Breast epithelium (tissue), 3 donors: ENCODE results near the gene AHNAK.

Experiments used
- POLR2A ChIP-seq: fragments of 450-650 bp; IDR thresholded peaks from one replicate; pipeline ENCODE4 v1.6.1; 2016; ENCODE audit warnings: antibody characterized with exemption, mild to moderate bottlenecking, moderate library complexity
- TF ChIP-seq, protein P1 (sequence below), 3 donors: fragments of 450-650 bp; IDR thresholded peaks; one replicate each; pipeline ENCODE4 v1.5.1; 2016 to 2017; ENCODE audit warnings: antibody characterized with exemption in 3 of 3, mild to moderate bottlenecking in 3 of 3, moderate library complexity in 3 of 3

DNA sequence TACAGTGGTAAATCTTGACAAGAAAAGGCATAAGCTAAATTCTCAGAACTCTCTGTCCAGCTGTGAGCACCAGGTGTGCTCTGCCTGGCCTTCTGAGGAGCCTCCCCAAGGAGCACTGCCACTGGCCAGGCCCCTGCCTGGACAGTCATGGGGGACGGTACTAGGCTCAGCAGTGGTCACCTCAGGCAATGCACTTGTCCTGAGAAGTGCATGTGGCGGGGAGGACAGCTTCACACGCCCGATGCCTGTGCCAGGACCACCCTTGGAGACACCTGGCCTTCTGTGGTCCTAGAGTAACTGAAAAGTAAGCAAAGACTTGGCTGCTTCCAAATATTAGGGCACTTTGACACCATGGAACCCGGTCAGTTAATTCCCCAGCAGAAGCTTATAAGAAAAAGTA, 156.4 kb downstream of the AHNAK start:
- TF ChIP-seq, protein P1, sequence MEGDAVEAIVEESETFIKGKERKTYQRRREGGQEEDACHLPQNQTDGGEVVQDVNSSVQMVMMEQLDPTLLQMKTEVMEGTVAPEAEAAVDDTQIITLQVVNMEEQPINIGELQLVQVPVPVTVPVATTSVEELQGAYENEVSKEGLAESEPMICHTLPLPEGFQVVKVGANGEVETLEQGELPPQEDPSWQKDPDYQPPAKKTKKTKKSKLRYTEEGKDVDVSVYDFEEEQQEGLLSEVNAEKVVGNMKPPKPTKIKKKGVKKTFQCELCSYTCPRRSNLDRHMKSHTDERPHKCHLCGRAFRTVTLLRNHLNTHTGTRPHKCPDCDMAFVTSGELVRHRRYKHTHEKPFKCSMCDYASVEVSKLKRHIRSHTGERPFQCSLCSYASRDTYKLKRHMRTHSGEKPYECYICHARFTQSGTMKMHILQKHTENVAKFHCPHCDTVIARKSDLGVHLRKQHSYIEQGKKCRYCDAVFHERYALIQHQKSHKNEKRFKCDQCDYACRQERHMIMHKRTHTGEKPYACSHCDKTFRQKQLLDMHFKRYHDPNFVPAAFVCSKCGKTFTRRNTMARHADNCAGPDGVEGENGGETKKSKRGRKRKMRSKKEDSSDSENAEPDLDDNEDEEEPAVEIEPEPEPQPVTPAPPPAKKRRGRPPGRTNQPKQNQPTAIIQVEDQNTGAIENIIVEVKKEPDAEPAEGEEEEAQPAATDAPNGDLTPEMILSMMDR (IDR thresholded peaks at IDR 0.05): no peak
- TF ChIP-seq POLR2A: no peak
